Testis (tissue), 2 donors: Measurements from ENCODE around the gene NECTIN2.

Source experiments
- CTCF ChIP-seq, 3 experiments: fragments of 450-650 bp in 2 of 3; fragments of 200-600 bp in 1 of 3; sonication (generic) in 1 of 3; IDR thresholded peaks; one replicate each; pipeline ENCODE4 v1.5.1; 2016 to 2019; ENCODE audit warnings: antibody characterized with exemption in 3 of 3, mild to moderate bottlenecking in 2 of 3, moderate library complexity in 1 of 3
- POLR2A ChIP-seq: fragments of 450-650 bp; IDR thresholded peaks from one replicate; pipeline ENCODE4 v1.6.1; 2017; ENCODE audit warnings: antibody characterized with exemption, mild to moderate bottlenecking, moderate library complexity

DNA sequence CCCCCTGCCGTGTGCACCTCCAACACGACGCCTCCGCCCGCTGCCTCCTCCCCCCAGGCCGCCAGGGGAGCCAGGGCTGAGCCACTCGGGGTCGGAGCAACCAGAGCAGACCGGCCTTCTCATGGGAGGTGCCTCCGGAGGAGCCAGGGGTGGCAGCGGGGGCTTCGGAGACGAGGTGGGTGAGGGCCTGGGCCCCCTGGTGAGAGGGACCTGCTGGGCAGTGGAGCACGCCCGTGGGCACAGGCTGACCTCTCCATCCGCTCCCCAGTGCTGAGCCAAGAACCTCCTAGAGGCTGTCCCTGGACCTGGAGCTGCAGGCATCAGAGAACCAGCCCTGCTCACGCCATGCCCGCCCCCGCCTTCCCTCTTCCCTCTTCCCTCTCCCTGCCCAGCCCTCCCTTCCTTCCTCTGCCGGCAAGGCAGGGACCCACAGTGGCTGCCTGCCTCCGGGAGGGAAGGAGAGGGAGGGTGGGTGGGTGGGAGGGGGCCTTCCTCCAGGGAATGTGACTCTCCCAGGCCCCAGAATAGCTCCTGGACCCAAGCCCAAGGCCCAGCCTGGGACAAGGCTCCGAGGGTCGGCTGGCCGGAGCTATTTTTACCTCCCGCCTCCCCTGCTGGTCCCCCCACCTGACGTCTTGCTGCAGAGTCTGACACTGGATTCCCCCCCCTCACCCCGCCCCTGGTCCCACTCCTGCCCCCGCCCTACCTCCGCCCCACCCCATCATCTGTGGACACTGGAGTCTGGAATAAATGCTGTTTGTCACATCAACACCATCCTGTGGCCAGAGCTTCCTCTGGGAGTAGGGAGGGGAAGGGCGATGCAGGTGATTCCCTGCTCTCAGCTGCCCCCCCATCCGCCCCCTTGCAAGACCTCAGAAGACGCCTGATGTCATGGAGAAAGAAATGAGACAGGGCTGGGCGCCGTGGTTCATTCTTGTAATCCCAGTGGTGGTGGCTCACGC, 25.2 kb upstream of the NECTIN2 start:
- TF ChIP-seq POLR2A = no peak
- no peak for TF ChIP-seq CTCF (IDR thresholded peaks at IDR 0.05)
